OCI-LY1 (cell line): ENCODE measurements around the gene P2RX6.

Experiments used
- H2AFZ ChIP-seq: fragments of 200-600 bp; sonication (generic), shearing (Covaris generic); 2 replicates; pipeline ENCODE4 v1.6.0; 2014; ENCODE audit warnings: antibody characterized with exemption, mild to moderate bottlenecking, low read length
- H3F3A ChIP-seq: fragments of 200-600 bp; sonication (generic), shearing (Covaris generic); 2 replicates; pipeline ENCODE4 v1.6.0; 2014; ENCODE audit warnings: mild to moderate bottlenecking, antibody characterized with exemption, low read length, moderate library complexity; ENCODE audit not compliant: insufficient read depth
- H3K27ac ChIP-seq: fragments of 200-600 bp; sonication (generic); 2 replicates; pipeline ENCODE4 v1.5.1; 2014; ENCODE audit warnings: low read length, mixed run types, mild to moderate bottlenecking, low read depth; ENCODE audit not compliant: poor library complexity, severe bottlenecking
- H3K27me3 ChIP-seq: fragments of 200-600 bp; sonication (generic); 2 replicates; pipeline ENCODE4 v1.6.0; 2014; ENCODE audit warnings: antibody characterized with exemption, mild to moderate bottlenecking, low read length, moderate library complexity; ENCODE audit not compliant: insufficient read depth
- H3K36me3 ChIP-seq: fragments of 200-600 bp; sonication (generic); 2 replicates; pipeline ENCODE4 v1.6.1; 2014; ENCODE audit warnings: mild to moderate bottlenecking, antibody characterized with exemption, low read length, moderate library complexity, mixed read lengths; ENCODE audit not compliant: insufficient read depth
- H3K4me1 ChIP-seq: fragments of 200-600 bp; sonication (generic); 2 replicates; pipeline ENCODE4 v1.5.1; 2014; ENCODE audit warnings: mild to moderate bottlenecking, low read length, moderate library complexity; ENCODE audit not compliant: insufficient read depth, severe bottlenecking
- H3K4me2 ChIP-seq: fragments of 200-600 bp; sonication (generic), shearing (Covaris generic); 2 replicates; pipeline ENCODE4 v1.6.1; 2014; ENCODE audit warnings: low read length
- H3K4me3 ChIP-seq: fragments of 200-600 bp; sonication (generic); 2 replicates; pipeline ENCODE4 v1.5.1; 2014; ENCODE audit warnings: low read length, low read depth, mild to moderate bottlenecking, mixed read lengths; ENCODE audit not compliant: poor library complexity, severe bottlenecking
- H3K79me2 ChIP-seq: fragments of 200-600 bp; shearing (Covaris generic); 2 replicates; pipeline ENCODE4 v1.6.1; 2016; ENCODE audit warnings: mixed run types, low read length, mixed read lengths; ENCODE audit not compliant: insufficient read depth
- H3K9ac ChIP-seq: fragments of 200-600 bp; sonication (generic), shearing (Covaris generic); 2 replicates; pipeline ENCODE4 v1.6.1; 2014; ENCODE audit warnings: mild to moderate bottlenecking, low read length, mixed read lengths
- H3K9me2 ChIP-seq: fragments of 200-600 bp; sonication (generic), shearing (Covaris generic); 2 replicates; pipeline ENCODE4 v1.6.1; 2014; ENCODE audit warnings: low read depth, mild to moderate bottlenecking, low read length, mixed read lengths
- H3K9me3 ChIP-seq: fragments of 200-600 bp; shearing (Covaris generic); 2 replicates; pipeline ENCODE4 v1.6.1; 2014; ENCODE audit warnings: low read length, mixed read lengths
- H4K20me1 ChIP-seq: fragments of 200-600 bp; sonication (generic), shearing (Covaris generic); 2 replicates; pipeline ENCODE4 v1.6.0; 2016; ENCODE audit warnings: mild to moderate bottlenecking, low read length; ENCODE audit not compliant: insufficient read depth
- CTCF ChIP-seq: fragments of 200-600 bp; sonication (generic), shearing (Covaris generic); IDR thresholded peaks from 2 replicates; pipeline ENCODE4 v1.5.1; 2017; ENCODE audit warnings: mild to moderate bottlenecking, antibody characterized with exemption, low read length, moderate library complexity, mixed read lengths
- EZH2 ChIP-seq: fragments of 200-600 bp; sonication (generic), shearing (Covaris generic); IDR thresholded peaks from 2 replicates; pipeline ENCODE4 v1.8.0; 2017; ENCODE audit warnings: borderline replicate concordance, mixed run types, mild to moderate bottlenecking, antibody characterized with exemption, low read length, moderate library complexity, mixed read lengths

The P2RX6 gene

GRCh38 chr22:20979940-20980453 lies 35.0 kb upstream of the P2RX6 start:
- Histone ChIP-seq H2AFZ (no peak overlapping the region), H3K4me3 (no peak overlapping the region), H3K9ac (no peak overlapping the region)

DNA sequence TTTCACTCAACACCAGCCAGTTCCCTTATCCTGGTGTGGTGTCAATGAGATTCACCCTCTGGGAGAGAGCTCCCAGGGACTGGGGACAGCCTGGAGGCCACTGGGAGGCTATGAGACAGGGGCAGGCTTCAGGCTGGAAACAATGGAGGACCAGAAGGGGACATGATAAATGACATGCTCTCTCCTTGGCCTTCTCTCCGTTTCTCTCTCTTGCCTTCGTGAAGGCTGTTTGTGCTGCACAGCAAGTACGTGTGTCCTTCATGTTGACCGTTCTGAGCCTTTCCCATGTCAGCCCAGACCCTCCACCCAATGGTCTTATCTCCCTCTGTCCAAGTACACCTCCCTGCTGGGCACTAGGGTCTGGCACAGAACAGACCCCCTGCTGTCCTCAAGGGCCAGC lies 34.4 kb upstream of the P2RX6 start:
- Histone ChIP-seq H2AFZ (no peak overlapping the region), H3K9me3 (peaks cover 9% of the 10 kb centered on the region), H3K4me1 (peaks cover 20% of the 10 kb centered on the region), H3K9me2 (no peaks in the 10 kb centered on the region), H3K4me3 (no peak overlapping the region), H3K9ac (no peak overlapping the region), H3K4me2 (no peak overlapping the region), H3K27me3 (no peaks in the 10 kb centered on the region; the same call in 1 of the 2 replicates), H4K20me1 (no peaks in the 10 kb centered on the region), H3F3A (no peaks in the 10 kb centered on the region), H3K79me2 (no peaks in the 10 kb centered on the region), H3K36me3 (no peaks in the 10 kb centered on the region), H3K27ac (no peak overlapping the region)
- TF ChIP-seq EZH2, result no peak
- no peak for TF ChIP-seq CTCF

More at GRCh38 chr22:20979940-20980453, 35.0 kb upstream of the P2RX6 start:
- no peak overlapping the region for H3K27ac ChIP-seq
- no peak for TF ChIP-seq CTCF
- TF ChIP-seq EZH2, result no peak
- H4K20me1 ChIP-seq, result no peaks in the 10 kb centered on the region
- H3K9me3 ChIP-seq, result peaks cover 9% of the 10 kb centered on the region
- H3K36me3 ChIP-seq, result no peaks in the 10 kb centered on the region
- no peaks in the 10 kb centered on the region; the same call in 1 of the 2 replicates for H3K27me3 ChIP-seq
- no peaks in the 10 kb centered on the region for H3K9me2 ChIP-seq
- no peak overlapping the region for H3K4me2 ChIP-seq
- no peaks in the 10 kb centered on the region for H3F3A ChIP-seq
- H3K4me1 ChIP-seq, result peaks cover 20% of the 10 kb centered on the region
- no peaks in the 10 kb centered on the region for H3K79me2 ChIP-seq

GRCh38 chr22:20980938-20981722 lies 33.8 kb upstream of the P2RX6 start:
- no peak for TF ChIP-seq EZH2
- TF ChIP-seq CTCF, result no peak
- Histone ChIP-seq H3K4me2 (peak overlapping the region; percentile 98), H3K79me2 (no peaks in the 10 kb centered on the region), H3K4me1 (peaks cover 20% of the 10 kb centered on the region), H3K36me3 (peaks cover 5% of the 10 kb centered on the region; the same call in 1 of the 2 replicates), H3K27ac (peak overlapping the region; percentile 19), H3K9ac (peak overlapping the region; percentile 89), H3K27me3 (no peaks in the 10 kb centered on the region; the same call in 1 of the 2 replicates), H3K4me3 (peak overlapping the region; percentile 86), H3K9me3 (peaks cover 9% of the 10 kb centered on the region), H2AFZ (no peak overlapping the region), H3F3A (no peaks in the 10 kb centered on the region), H4K20me1 (no peaks in the 10 kb centered on the region), H3K9me2 (no peaks in the 10 kb centered on the region)
